ENCODE measurements around the gene RFXANK. TPM values are rescaled to one million over a fixed set of nuclear protein-coding genes. Genes with fewer than 3 reads are reported as not detected.

The RFXANK gene
- total RNA-seq, 4 donors from 2014 or later, result 36.2 to 46.6 (median 40.9) TPM

DNA sequence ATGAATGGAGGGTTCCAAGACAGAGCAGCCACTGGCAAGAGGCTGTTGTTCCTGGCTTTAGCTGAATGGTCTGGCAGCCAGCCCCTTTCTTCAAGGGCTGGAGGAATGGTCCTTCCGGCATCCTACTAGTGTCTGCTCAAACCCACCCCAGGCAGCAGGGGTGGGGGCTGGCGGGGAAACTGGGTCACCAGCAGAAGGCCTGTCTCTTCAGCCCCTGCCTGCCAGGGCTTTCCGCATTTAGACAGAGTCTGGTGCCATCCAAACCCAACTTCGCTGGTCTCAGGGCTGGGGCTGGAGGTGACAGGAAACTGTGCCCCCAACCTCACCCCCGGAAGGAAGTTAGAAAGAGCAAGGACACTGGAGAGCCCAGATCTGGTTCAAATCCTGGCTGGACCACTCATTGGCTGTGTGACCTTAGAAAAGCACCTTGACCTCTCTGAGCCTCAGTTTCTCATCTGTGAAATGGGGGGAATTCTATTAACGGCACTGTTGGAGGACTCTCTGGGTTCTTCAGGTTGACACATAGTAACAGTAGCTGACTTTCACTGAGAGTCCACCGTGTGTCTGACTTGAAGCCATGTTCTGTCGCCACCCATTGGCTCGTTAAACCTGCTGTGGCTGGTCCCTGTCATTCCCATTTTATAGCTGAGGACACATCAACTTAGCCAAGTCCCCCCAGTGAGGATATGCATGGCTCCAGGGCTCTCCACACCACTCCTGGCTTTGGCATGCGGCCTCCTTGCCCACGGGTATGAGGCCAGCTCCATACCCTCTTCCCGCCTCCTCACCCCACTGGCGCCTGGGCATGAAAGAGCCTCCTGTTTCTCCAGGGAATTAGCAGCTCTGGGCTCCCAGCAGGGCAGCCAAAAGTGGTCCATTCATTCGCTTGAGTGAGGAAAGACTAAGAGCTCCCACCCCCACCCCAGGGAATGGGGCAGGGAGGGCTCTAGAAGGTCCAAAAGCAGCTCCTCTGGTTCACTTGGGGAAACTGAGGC is 13.7 kb downstream of the RFXANK start:
- Histone ChIP-seq H3K4me3 (no peak overlapping the region), H3K4me1 (peaks cover 0 to 17% (median 8%) of the 10 kb centered on the region in 3 donors), H3K36me3 (peaks cover 0 to 14% of the 10 kb centered on the region in 2 donors), H3K27me3 (peaks cover 51% of the 10 kb centered on the region), H3K27ac (no peak overlapping the region), H3K9me3 (no peaks in the 10 kb centered on the region)
- TF ChIP-seq EP300 (IDR thresholded peaks at IDR 0.05), result no peak
- TF ChIP-seq POLR2A (IDR thresholded peaks at IDR 0.05), result no peak
- no peak for TF ChIP-seq POLR2AphosphoS5 (IDR thresholded peaks at IDR 0.05)
- TF ChIP-seq, protein P1, sequence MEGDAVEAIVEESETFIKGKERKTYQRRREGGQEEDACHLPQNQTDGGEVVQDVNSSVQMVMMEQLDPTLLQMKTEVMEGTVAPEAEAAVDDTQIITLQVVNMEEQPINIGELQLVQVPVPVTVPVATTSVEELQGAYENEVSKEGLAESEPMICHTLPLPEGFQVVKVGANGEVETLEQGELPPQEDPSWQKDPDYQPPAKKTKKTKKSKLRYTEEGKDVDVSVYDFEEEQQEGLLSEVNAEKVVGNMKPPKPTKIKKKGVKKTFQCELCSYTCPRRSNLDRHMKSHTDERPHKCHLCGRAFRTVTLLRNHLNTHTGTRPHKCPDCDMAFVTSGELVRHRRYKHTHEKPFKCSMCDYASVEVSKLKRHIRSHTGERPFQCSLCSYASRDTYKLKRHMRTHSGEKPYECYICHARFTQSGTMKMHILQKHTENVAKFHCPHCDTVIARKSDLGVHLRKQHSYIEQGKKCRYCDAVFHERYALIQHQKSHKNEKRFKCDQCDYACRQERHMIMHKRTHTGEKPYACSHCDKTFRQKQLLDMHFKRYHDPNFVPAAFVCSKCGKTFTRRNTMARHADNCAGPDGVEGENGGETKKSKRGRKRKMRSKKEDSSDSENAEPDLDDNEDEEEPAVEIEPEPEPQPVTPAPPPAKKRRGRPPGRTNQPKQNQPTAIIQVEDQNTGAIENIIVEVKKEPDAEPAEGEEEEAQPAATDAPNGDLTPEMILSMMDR (IDR thresholded peaks at IDR 0.05), result no peak
- 40 to 43% methylated on average over 1 to 8 of the region's 14 CpGs for WGBS, 2 donors (ENCODE audit: low coverage in 1 of 2)
- no peak for ATAC-seq

DNA sequence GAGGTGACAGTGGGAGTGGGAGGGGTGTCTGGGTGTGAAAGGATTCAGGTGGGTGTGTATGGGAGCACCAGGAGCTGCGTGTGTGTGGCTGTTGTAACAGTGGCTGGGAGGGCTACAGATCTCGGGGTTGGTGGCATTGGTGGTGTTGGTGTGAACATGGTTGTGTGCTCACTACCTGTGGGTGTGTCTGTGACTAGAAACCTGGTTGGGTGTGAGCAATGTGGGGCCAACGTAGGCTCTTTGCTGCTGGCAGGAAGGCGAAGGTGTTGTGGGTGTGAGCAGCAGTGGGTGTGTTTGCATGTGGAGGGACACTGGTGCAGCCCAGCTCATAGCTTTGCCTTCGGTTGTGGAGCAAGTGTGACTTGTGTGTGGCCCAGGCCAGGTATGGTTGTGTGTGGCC is 14.9 kb downstream of the RFXANK start:
- H3K36me3 ChIP-seq, result peaks cover 0 to 1% of the 10 kb centered on the region in 2 donors
- H3K9me3 ChIP-seq, result no peaks in the 10 kb centered on the region
- H3K27ac ChIP-seq, result no peak overlapping the region
- WGBS, 2 donors (ENCODE audit: low coverage in 1 of 2), result 55 to 80% methylated on average over 1 to 2 of the region's 5 CpGs
- TF ChIP-seq, protein P1 (IDR thresholded peaks at IDR 0.05), result no peak
- TF ChIP-seq POLR2A (IDR thresholded peaks at IDR 0.05), result no peak
- H3K27me3 ChIP-seq, result peaks cover 64% of the 10 kb centered on the region
- no peak for ATAC-seq
- peaks cover 0 to 11% (median 8%) of the 10 kb centered on the region in 3 donors for H3K4me1 ChIP-seq
- no peak overlapping the region for H3K4me3 ChIP-seq

DNA sequence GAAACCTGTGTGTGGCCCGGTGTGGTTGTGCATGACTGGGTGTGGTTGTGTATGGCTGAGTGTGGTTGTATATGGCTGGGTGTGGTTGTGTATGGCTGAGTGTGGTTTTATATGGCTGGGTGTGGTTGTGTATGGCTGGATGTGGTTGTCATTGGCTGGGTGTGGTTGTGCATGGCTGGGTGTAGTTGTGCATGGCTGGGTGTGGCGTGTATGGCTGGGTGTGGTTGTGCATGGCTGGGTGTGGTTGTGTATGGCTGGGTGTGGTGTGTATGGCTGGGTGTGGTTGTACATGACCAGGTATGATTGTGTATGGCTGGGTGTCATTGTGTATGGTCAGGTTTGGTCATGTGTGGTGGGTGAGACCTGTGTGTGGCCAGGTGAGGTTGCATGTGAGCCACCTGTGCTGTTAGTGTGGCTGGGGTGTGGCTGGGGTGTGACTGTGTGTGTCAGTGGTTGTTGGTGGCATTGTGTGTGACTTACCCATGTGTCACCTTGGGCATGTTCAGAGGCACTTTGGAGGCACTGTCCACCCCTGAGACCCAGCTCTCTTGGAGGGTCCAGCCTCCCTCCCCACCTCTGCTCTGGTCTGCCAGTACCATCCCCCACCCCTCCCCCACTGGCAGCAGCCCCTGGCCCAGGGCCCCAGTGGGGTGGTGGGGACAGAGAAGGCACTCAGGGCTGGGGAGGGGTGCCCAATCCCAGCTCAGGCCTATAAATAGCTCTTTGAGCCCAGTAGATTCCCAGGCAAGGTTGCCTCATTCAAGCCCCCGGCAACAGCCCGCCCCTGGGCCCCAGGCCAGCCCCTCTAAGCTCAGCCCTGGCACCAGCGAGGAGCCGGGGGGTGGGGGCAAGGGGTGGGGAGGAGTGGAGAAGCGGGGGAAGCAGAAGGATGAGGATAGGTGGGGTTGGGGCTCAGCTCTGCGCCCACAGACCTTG is 15.8 kb downstream of the RFXANK start:
- peaks cover 0 to 1% (median under 1%) of the 10 kb centered on the region in 3 donors for H3K4me1 ChIP-seq
- H3K36me3 ChIP-seq, result no peaks in the 10 kb centered on the region
- H3K9me3 ChIP-seq, result no peaks in the 10 kb centered on the region
- WGBS, 2 donors (ENCODE audit: low coverage in 1 of 2), result 74 to 100% methylated on average over 2 to 4 of the region's 8 CpGs
- ATAC-seq, result no peak
- H3K27ac ChIP-seq, result no peak overlapping the region
- TF ChIP-seq POLR2AphosphoS5 (IDR thresholded peaks at IDR 0.05) (no peak), POLR2A (IDR thresholded peaks at IDR 0.05) (no peak), EP300 (IDR thresholded peaks at IDR 0.05) (no peak)
- TF ChIP-seq, protein P1 (IDR thresholded peaks at IDR 0.05), result no peak
- no peak overlapping the region for H3K4me3 ChIP-seq
- H3K27me3 ChIP-seq, result peaks cover 73% of the 10 kb centered on the region

DNA sequence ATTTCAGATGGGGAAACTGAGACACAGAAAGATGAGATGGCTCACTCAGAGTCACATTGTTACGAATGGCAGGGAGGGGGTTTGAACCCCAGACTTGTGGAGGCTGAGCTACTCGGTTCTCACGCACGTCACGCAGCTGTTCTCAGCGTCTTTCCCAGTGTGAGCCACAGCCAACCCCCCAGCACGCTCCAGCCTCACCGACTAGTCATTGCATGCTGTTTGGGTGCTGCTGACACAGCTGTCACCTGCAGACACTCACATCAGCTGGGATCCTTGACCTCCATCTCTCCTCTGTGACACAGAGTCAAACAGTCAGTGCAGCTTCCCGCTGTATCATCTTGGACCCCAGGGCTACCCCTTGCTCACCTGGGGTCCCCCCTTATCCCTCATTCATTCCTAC is 17.3 kb downstream of the RFXANK start:
- no peaks in the 10 kb centered on the region for H3K9me3 ChIP-seq
- no peaks in the 10 kb centered on the region for H3K4me1 ChIP-seq
- no peak for ATAC-seq
- H3K4me3 ChIP-seq, result no peak overlapping the region
- TF ChIP-seq, protein P1 (IDR thresholded peaks at IDR 0.05), result no peak
- TF ChIP-seq EP300 (IDR thresholded peaks at IDR 0.05), result no peak
- no peak for TF ChIP-seq POLR2A (IDR thresholded peaks at IDR 0.05)
- no peak for TF ChIP-seq POLR2AphosphoS5 (IDR thresholded peaks at IDR 0.05)
- peaks cover 88% of the 10 kb centered on the region for H3K27me3 ChIP-seq
- no peaks in the 10 kb centered on the region for H3K36me3 ChIP-seq
- WGBS, 2 donors (ENCODE audit: low coverage in 1 of 2), result 71% methylated on average over 1 of the region's 9 CpGs; no CpG with 5 or more reads in 1 of the 2 donors
- H3K27ac ChIP-seq, result no peak overlapping the region

All from gastroesophageal sphincter (tissue), 4 donors.